ENCODE measurements around the gene RPL13.

RPL13 gene

DNA sequence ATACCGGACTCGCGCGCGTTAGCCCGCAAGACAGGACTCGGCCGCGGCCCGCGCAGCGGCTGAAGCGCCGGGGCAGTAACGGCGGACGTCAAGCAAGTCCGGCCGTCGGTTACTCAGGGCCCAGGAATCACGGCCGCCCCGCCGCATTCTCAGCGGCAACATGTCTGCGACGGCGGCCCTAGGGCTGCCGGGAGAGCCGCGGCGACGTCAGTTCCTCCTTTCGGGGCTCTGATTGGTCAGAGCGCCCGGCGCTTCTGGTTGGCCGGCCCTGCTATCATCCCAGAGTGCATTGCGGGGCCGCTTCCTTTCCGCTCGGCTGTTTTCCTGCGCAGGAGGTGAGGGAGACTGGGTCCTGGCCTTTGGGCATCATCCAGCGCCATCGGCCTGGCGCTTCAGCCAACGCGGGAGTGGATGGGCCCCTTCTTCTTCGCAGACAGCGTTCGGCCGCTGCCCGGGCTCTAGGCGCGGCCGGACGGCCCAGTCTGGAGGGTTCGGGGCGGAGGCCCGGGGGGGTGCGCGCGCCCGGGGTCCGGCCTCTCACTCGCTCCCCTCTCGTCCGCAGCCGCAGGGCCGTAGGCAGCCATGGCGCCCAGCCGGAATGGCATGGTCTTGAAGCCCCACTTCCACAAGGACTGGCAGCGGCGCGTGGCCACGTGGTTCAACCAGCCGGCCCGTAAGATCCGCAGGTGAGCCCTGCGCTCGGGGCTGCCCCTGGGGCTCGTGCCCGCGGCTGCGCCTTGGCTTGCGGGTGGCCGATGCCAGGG lies at the start of gene RPL13:
RPL13 (plus strand) TSS at position 305 of the 764 bp plus-strand sequence; CDS start at position 583, 278 bp downstream.
- peak; percentile 86 for DNase-seq (ENCODE audit: low read depth in 2 of 2)

DNA sequence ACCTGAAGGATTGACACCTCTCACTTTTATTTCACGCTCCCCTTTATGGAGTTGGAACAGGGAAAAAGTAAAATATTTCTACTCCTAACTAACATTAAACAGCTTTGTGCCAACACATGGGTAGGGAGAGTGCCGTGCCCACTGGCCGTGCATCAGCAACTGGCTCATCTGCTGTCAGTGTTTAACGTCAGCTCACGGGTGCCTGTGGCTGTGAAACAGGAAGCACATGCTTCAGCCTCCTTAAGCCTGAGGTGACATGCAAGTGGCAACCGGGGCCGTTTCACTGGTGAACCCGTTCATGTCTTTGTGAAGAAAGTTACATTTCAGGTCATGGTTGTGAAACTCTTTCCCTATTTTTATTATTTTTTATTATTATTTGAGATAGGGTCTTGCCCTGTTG lies 49.1 kb upstream of the RPL13 start:
- no peak for DNase-seq (ENCODE audit: low read depth in 2 of 2)

DNA sequence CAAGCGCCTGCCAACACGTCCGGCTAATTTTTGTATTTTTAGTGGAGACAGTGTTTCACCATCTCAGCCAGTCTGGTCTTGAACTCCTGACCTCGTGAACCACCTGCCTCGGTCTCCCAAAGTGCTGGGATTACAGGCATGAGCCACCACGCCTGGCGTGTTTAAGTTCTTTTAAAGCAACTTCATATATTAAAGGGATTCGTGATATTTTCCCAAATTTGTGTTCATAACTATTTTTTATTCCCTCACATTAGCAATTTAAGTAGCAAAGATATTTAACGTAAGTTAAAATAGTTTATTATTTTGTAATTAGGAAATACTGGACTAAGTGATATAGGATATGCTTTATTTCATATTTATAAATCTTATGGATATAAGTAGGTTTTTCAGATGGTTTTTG lies 48.0 kb upstream of the RPL13 start:
- no peak for DNase-seq (ENCODE audit: low read depth in 2 of 2)

DNA sequence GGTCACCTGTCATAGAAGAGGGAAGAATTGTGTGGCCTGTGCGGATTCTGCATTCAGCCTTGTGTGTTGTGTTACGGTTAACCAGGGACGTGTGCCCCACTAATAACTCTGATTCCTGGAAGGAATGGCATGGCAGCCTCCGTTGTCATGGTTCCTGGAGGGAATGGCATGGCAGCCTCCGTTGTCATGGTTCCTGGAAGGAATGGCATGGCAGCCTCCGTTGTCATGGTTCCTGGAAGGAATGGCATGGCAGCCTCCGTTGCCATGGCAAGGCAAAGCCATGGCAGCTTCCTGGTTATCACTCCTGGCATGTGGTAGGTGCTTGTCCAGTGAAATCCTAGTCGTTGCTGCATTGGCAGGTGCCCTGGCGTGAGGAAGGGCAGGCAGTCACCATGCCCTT lies 43.4 kb upstream of the RPL13 start:
- no peak for DNase-seq (ENCODE audit: low read depth in 2 of 2)

DNA sequence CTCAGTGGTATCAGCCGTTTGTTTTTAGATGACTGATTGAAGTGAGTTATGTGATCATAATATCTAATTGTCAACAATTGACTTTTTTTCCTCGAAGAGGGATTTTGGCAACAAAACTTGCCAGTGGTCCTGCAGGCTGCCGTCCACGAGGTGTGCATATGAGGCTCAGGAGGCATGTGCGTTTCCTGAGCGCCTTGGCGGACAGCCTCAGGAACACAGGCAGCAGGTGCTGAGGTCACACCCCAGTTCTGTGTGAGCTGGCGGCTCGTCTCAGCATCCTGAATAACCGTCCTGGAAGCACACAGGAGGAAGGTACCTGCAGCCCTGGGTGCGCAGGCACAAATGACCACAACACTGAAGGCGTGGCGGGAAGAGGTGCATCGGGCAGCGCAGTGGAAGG lies 40.6 kb upstream of the RPL13 start:
- DNase-seq (ENCODE audit: low read depth in 2 of 2) = no peak

DNA sequence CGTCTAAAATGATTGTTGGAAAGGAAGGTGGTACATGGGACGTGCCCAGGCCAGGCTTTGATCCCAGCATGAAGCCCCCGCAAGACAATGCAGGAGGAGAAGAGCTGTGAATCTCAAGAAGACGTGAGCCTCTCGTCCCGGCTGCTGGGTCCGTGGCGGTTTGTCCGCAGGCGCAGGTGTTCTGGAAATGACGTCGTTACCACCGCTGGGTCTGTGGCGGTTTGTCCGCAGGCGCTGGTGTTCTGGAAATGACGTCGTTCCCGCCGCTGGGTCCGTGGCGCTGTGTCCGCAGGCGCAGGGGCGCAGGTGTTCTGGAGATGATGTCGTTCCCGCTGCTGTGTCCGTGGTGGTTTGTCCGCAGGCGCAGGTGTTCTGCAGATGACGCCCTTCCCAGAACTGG lies 38.2 kb upstream of the RPL13 start:
- no peak for DNase-seq (ENCODE audit: low read depth in 2 of 2)

DNA sequence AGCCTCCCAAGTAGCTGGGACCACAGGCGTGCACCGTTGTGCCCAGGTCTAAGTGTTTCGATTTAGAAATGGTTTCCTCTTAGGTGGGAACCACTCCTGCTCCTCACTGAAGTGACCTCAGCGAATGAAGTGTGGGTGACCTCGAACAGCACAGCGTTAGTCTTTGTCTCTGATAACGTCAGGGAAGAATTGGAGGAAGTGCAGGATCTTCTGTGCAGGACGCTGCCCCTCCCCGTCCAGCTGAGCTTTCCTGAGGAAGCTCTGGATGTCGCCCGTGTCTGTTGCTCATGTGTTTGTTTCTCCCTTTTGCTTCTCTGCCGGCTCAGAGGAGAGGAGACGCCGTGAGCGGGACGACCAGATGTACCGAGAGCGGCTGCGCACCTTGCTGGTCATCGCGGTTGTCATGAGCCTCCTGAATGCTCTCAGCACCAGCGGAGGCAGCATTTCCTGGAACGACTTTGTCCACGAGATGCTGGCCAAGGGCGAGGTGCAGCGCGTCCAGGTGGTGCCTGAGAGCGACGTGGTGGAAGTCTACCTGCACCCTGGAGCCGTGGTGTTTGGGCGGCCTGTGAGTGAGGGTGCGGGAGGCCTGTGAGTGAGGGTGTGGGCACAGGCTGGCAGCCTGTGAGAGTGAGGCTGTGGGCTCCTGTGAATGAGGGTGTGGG lies 36.7 kb upstream of the RPL13 start:
- DNase-seq (ENCODE audit: low read depth in 2 of 2) = no peak

DNA sequence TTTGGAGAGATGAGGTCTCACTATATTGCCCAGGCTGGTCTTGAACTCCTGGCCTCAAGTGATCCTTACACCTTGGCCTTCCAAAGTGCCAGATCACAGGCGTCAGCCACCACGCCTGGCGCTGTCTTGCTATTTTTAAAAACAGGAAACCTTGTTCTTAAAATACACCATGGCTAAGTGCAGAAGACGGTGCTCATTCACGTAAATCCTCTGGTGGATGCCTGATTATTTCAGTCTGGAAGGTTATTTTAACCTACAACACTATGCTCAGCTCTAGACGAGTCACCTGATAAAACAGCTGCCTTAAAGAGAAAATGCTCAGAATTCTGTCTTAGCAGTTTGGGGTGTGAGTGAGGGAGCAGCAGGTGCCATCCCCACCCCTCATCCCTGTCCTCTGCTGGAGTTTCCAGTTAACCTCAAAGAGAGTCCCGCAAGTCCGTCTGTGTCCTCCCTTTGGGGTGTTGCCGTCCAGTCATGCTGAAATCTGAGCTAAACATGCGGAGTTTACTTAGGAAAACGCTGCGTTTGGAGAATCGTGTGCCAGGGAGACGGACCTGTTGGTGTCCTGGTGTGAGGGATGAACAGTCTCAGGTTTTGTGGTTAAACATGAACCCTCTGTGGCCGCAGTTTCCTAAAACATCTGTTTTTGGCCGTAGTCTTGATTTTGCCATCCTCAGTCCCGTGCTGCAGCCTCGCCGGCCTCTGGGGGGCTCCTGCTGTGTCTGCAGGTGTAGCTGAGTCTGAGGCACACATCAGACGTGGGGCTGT lies 35.2 kb upstream of the RPL13 start:
- DNase-seq (ENCODE audit: low read depth in 2 of 2) = no peak

DNA sequence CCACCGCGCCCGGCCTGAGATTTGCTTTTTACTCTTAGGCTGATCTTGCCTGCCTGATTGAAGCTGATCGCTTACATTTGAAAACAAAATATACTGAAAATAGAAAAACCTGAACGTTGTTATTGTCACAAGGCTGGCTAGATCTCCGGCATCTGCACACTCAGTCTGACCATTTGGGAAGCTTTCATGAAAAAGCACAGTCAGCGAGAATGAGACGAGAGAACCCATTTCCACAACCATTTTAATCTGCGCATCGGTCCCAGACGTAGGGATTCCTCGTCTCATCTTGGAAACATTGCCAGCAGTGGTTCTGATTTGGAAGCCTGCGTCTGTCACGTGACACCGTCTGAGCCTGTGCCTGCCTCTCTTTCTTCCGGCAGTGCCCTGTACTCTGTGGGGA lies 31.4 kb upstream of the RPL13 start:
- no peak for DNase-seq (ENCODE audit: low read depth in 2 of 2)

DNA sequence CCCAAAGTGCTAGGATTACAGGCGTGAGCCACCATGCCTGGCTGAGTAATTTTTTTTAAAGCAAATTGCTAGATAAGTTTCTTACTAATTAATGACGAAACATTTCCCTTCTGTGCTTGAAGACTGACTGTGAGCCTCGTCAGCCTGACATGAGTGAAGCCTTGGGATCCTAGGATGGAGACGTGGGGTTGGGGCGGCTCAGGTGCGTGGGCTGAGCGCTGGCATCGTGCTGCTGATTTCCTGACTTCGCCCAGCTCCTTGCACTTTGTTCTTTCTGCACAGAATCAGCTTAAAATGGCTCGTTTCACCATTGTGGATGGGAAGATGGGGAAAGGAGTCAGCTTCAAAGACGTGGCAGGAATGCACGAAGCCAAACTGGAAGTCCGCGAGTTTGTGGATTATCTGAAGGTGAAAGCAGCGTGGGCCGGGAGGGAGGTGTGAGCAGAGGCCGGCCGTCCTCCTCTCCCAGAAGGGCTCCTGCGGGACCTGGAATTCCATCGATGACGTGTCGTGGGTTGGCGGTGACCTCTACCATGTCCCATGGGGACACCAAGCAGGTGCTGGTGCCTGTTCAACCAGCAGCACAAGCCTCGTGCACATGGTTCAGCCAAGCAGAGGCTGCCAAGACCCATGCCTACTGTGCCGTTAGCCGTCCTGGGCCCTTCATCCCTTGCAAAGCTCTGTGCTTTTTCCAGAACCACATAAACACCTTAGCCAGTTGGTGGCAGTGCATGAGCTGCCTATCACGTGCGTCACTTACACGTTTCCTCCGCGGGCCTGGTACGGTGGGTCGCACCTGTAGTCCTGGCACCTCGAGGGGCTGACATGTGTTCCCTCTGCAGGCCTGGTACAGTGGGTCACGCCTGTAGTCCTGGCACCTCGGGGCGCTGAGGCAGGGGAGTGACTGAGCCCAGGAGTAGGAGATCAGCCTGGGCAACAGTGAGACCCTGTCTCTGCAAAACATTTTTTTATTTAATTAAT lies 29.8 kb upstream of the RPL13 start:
- DNase-seq (ENCODE audit: low read depth in 2 of 2) = no peak

DNA sequence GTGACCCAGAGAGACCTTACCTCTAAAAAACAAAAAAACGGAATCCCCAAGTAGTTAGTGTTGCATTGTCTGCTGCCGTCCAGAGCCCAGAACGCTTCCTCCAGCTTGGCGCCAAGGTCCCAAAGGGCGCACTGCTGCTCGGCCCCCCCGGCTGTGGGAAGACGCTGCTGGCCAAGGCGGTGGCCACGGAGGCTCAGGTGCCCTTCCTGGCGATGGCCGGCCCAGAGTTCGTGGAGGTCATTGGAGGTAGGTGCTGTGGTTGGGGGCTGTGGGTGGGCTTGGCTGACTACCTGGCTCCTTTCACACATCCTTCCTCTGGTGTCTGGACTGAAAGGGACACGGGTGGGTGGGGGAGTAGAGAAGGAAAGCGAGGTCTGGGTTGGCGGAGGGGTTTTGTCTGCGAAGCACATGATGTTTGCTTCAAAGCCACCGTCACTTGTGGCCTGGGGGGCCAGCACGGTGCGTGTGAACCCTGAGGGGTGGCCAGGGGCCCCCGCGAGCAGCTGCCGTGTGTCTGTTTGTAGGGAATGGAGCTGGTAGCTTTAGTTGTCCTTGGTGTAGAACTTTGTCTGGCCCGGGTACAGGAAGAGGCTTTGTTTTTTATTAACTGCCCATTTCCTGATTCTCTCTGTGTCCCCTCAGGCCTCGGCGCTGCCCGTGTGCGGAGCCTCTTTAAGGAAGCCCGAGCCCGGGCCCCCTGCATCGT lies 28.5 kb upstream of the RPL13 start:
- no peak for DNase-seq (ENCODE audit: low read depth in 2 of 2)

DNA sequence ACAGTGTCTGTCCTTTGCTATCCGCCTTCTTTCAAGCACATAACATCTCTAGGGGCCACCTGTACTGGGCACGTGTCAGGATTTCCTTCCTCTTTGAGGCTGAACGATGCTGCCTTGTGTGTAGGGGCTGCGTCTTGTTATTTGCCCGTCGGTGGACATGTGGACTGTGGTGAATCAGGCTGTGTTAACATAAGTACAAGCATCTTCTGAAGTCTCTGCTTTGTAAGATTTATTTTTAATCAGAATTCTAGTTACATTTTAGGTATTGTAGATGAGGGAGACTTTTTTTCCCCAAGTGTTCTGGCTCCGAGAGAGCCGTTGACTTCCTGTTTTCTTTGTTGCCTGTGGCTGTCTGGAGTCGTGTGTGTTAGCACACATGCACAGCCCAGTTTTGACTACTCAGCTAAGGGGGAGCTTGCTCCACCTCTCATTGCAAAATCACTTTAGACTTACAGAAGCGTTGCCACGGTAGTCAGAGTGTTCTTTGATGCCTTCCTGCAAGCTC lies 26.2 kb upstream of the RPL13 start:
- DNase-seq (ENCODE audit: low read depth in 2 of 2) = no peak

DNA sequence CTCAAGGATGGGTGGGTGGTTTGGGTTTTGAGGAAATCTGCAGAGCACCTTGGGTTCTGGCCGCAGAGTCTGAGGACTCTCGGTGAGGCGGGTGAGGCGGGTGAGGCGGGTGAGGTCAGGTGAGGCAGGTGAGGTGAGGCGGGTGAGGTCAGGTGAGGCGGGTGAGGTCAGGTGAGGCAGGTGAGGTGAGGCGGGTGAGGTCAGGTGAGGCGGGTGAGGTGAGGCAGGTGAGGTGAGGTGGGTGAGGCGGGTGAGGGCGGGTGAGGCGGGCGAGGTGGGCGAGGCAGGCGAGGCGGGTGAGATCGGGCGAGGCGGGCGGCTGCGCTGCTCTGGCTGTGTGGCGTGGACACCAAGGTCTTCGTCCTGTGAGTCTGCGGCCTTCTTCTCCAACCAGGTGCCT lies 24.1 kb upstream of the RPL13 start:
- no peak for DNase-seq (ENCODE audit: low read depth in 2 of 2)

DNA sequence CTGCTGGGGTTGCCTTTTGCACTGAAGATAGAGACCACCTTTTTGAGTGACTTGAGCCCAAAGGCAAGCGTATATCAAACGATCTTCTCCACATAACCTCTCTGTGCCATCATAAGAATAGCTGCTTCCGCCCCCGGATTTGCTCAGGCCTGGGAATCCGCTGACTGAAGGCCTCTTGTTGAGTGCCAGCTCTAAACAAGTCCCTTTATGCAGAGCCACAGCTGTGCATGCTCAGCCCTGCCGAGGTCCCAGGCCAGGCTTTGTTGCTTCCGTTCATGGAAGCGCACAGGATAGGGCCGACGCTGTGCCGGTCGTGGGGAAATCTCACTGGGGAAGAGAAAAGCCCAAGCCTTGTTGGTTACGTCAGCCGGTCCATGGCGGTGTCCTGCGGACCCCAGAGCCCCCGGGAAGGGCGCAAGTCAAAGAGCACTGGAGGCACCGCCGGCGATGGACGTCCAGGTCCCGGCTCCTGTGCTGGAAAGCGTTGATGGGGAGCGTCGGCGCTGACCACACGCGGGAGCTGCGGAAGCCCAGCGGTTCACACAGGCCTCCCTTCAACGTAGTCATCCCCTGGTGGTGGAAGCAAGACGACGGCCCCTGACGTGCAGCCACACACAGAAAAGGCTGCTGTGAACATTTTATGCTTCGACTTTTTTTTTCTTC lies 23.5 kb upstream of the RPL13 start:
- no peak for DNase-seq (ENCODE audit: low read depth in 2 of 2)

DNA sequence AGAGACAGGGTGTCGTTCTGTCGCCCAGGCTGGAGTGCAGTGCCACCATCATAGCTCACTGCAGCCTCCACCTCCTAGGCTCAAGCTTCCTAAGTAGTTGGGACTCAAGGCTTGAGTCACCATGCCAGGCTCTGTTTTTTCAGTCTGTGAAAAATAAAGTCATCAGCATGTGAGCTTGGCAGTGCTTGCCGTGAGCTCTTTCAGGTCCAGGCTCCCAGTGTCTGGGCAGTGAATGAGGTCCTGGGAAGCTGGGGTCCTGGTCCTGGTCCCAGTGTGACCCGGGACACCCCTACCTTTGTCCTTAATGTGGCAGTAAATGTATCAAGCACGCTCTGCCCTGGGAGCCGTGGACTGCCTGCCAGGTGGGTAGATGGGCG lies 22.9 kb upstream of the RPL13 start:
- DNase-seq (ENCODE audit: low read depth in 2 of 2) = no peak

DNA sequence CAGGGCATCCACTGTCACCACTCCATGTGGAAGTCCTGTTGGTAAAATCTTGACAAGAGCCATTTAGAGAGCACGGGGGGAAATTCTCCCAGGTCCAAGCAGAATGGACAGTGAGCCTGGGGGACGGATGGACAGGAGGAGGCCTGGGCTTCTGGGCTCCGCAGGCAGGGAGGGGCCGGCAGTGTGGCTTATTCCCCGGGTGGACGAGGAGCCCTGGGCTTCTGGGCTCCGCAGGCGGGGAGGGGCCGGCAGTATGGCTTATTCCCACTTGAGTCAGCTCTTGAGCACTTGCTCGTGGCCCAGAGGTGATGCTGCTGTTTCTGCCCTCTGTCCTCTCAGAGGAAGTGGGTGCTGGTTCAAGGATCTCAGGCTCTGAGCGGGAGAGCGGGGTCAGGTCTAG lies 22.2 kb upstream of the RPL13 start:
- DNase-seq (ENCODE audit: low read depth in 2 of 2) = no peak

DNA sequence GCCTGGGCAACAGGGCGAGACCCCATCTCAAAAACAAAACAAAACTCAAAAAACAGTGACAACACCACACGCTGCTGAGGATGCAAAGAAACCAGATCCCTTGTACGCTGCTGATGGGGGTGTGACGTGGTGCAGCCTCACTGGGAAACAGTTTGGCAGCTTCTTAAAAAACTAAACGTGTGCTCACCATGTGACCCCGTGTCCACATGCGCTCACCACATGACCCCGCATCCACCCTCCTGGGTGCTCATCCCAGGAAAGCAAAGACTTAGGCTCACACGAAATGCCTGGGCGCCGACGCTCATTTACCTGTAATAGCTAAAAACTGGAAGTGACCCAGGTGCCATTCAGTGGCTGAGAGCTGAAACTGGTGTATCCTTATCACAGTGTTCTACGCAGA lies 19.9 kb upstream of the RPL13 start:
- no peak for DNase-seq (ENCODE audit: low read depth in 2 of 2)

DNA sequence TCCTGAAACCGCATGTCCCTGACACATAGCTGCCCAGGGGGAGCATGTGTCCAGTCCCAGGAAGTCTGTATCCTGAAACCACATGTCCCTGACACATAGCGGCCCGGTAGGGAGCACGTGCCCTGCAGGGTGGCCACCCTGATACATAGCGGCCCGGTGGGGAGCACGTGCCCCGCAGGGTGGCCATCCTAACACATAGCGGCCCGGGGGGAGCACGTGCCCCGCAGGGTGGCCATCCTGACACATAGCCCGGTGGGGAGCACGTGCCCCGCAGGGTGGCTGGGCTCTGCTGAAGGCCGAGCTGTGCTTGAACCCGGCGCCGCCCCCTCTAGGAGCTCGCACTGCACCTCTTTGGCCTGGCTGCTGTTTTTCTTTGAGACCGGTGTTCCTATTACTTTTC lies 18.7 kb upstream of the RPL13 start:
- no peak for DNase-seq (ENCODE audit: low read depth in 2 of 2)

DNA sequence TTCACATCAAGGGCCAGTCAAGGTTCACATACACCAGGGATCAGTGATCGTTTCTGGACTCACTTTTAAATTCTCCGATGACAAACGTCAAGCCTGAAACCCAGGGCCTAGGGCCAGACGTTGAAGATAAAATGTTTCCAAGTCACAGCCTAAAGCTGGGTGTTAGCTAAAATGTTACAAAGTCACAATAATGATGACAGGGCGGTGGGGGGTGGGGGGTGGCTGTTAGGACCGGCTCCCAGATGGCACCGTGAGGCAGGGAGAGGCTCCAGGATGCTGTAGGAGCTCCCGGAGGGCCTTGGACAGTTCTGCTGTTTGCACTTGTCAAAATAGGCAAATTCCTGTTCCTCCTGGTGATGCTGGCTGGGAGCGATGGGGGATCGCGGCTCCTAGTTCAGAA lies 16.4 kb upstream of the RPL13 start:
- no peak for DNase-seq (ENCODE audit: low read depth in 2 of 2)

DNA sequence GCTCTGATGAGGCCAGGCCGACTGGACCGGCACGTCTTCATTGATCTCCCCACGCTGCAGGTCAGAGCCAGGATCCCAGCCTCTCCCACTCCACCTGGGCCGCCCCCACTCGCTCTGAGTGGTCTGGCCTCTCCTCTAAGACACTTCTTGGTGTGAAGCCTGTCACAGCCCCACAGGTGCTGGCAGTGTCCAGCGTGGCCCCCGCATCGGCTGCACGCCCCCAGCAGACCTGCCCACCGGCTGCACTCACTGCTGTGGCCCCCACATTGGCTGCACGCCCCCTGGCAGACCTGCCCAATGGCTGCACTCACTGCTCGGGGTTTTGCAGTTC lies 15.8 kb upstream of the RPL13 start:
- no peak for DNase-seq (ENCODE audit: low read depth in 2 of 2)

All from stimulated activated CD8-positive, alpha-beta memory T cell treated with anti-CD3 and anti-CD28 coated beads, Interleukin-2, amount 100 ng/mL, for 48 hours (primary cell).